Astrocyte (in vitro differentiated cells and primary cell): ENCODE measurements around the gene CEP41. TPM values are rescaled to one million over a fixed set of nuclear protein-coding genes. Genes with fewer than 3 reads are reported as not detected.

Experiments used
- DNase-seq: peaks from one replicate; pipeline ENCODE4 v3.0.0-alpha.2; 2010; ENCODE audit warnings: low read depth
- FAIRE-seq: peaks from 2 replicates; lab custom pipeline; 2011; peaks lifted over from hg19 to GRCh38; lab: Jason Lieb, UNC
- H2AFZ ChIP-seq: 2 replicates; pipeline ENCODE4 v1.6.0; 2012; ENCODE audit warnings: low read depth, low read length, inconsistent platforms
- H3K27ac ChIP-seq: 2 replicates; pipeline ENCODE4 v1.5.1; 2011; ENCODE audit warnings: low read depth, low read length, inconsistent platforms
- H3K27me3 ChIP-seq: 2 replicates; pipeline ENCODE4 v1.6.0; 2011; ENCODE audit warnings: low read length, inconsistent platforms; ENCODE audit not compliant: insufficient read depth
- H3K36me3 ChIP-seq: 2 replicates; pipeline ENCODE4 v1.5.1; 2011; ENCODE audit warnings: low read length, inconsistent platforms; ENCODE audit not compliant: insufficient read depth
- H3K4me1 ChIP-seq: 2 replicates; pipeline ENCODE4 v1.5.1; 2011; ENCODE audit warnings: low read length, inconsistent platforms; ENCODE audit not compliant: insufficient read depth
- H3K4me2 ChIP-seq: 2 replicates; pipeline ENCODE4 v1.6.0; 2012; ENCODE audit warnings: low read length, inconsistent platforms
- H3K4me3 ChIP-seq: 2 replicates; pipeline ENCODE4 v1.5.1; 2011; ENCODE audit warnings: low read depth, mild to moderate bottlenecking, low read length, inconsistent platforms; ENCODE audit not compliant: insufficient read depth
- H3K79me2 ChIP-seq: 2 replicates; pipeline ENCODE4 v1.6.0; 2012; ENCODE audit warnings: mild to moderate bottlenecking, low read length, inconsistent platforms; ENCODE audit not compliant: insufficient read depth
- H3K9ac ChIP-seq: 2 replicates; pipeline ENCODE4 v1.6.0; 2012; ENCODE audit warnings: mild to moderate bottlenecking, low read length, inconsistent platforms
- H3K9me3 ChIP-seq: 2 replicates; pipeline ENCODE4 v1.5.1; 2012; ENCODE audit warnings: low read depth, mild to moderate bottlenecking, low read length, inconsistent platforms; ENCODE audit not compliant: insufficient read depth
- H4K20me1 ChIP-seq: 2 replicates; pipeline ENCODE4 v1.6.0; 2012; ENCODE audit warnings: low read length, inconsistent platforms; ENCODE audit not compliant: insufficient read depth
- H3K27ac Mint-ChIP-seq: one replicate; pipeline ENCODE4 v1.8.0; 2021; ENCODE audit warnings: mild to moderate bottlenecking, mixed read lengths; ENCODE audit not compliant: unreplicated experiment
- H3K27me3 Mint-ChIP-seq: one replicate; pipeline ENCODE4 v1.8.0; 2021; ENCODE audit warnings: low read depth, mixed read lengths; ENCODE audit not compliant: unreplicated experiment
- H3K36me3 Mint-ChIP-seq: one replicate; pipeline ENCODE4 v1.8.0; 2021; ENCODE audit warnings: low read depth, mixed read lengths; ENCODE audit not compliant: unreplicated experiment
- H3K4me1 Mint-ChIP-seq: one replicate; pipeline ENCODE4 v1.8.0; 2021; ENCODE audit warnings: low read depth, mixed read lengths; ENCODE audit not compliant: unreplicated experiment
- H3K4me3 Mint-ChIP-seq: one replicate; pipeline ENCODE4 v1.8.0; 2021; ENCODE audit warnings: mild to moderate bottlenecking, moderate library complexity, mixed read lengths; ENCODE audit not compliant: unreplicated experiment
- H3K9me3 Mint-ChIP-seq: one replicate; pipeline ENCODE4 v1.8.0; 2021; ENCODE audit warnings: mild to moderate bottlenecking, mixed read lengths; ENCODE audit not compliant: unreplicated experiment
- CTCF ChIP-seq: IDR thresholded peaks from 2 replicates; pipeline ENCODE4 v1.5.1; 2011; ENCODE audit warnings: low read depth, mild to moderate bottlenecking, inconsistent platforms, low read length, moderate library complexity; ENCODE audit not compliant: insufficient read depth
- EZH2 ChIP-seq: IDR thresholded peaks from 2 replicates; pipeline ENCODE4 v1.6.1; 2012; ENCODE audit warnings: mild to moderate bottlenecking, low read length, inconsistent platforms; ENCODE audit not compliant: insufficient read depth
- total RNA-seq: library from RNA; stranded (reverse); gene quantifications from 2 replicates; pipeline ENCODE4 v1.2.1, GENCODE V29; 2021

CEP41 gene
- total RNA-seq, 1 donor from 2014 or later = 16.4 TPM

GRCh38 chr7:130352194-130353074, 88.4 kb downstream of the CEP41 start:
- no peaks in the 10 kb centered on the region for H3K79me2 ChIP-seq

GRCh38 chr7:130351791-130352090, 89.1 kb downstream of the CEP41 start:
- H3K4me2 ChIP-seq = peak overlapping the region; percentile 90
- Mint-ChIP-seq H3K9me3 (no peaks in the 10 kb centered on the region), H3K4me1 (peaks cover 49% of the 10 kb centered on the region), H3K4me3 (no peak overlapping the region), H3K27ac (peak overlapping the region; percentile 84), H3K36me3 (no peaks in the 10 kb centered on the region), H3K27me3 (peaks cover 8% of the 10 kb centered on the region)
- H3K36me3 ChIP-seq = no peaks in the 10 kb centered on the region
- DNase-seq (no peak), FAIRE-seq (no peak)
- no peaks in the 10 kb centered on the region for H3K9me3 ChIP-seq
- no peaks in the 10 kb centered on the region for H4K20me1 ChIP-seq
- TF ChIP-seq CTCF (no peak), EZH2 (no peak)
- H2AFZ ChIP-seq = no peak overlapping the region
- peaks cover 35% of the 10 kb centered on the region for H3K4me1 ChIP-seq
- H3K27ac ChIP-seq = no peak overlapping the region
- H3K27me3 ChIP-seq = no peaks in the 10 kb centered on the region
- no peaks in the 10 kb centered on the region for H3K79me2 ChIP-seq
- H3K9ac ChIP-seq = no peak overlapping the region
- no peak overlapping the region for H3K4me3 ChIP-seq

More at GRCh38 chr7:130352194-130353074, 88.4 kb downstream of the CEP41 start:
- Mint-ChIP-seq H3K9me3 (no peaks in the 10 kb centered on the region), H3K27me3 (peaks cover 8% of the 10 kb centered on the region), H3K27ac (peak overlapping the region; percentile 84), H3K4me1 (peaks cover 55% of the 10 kb centered on the region), H3K4me3 (no peak overlapping the region), H3K36me3 (no peaks in the 10 kb centered on the region)
- Histone ChIP-seq H3K9ac (peak overlapping the region; percentile 74), H2AFZ (peak overlapping the region; percentile 77), H3K9me3 (no peaks in the 10 kb centered on the region), H3K36me3 (no peaks in the 10 kb centered on the region), H3K4me1 (peaks cover 41% of the 10 kb centered on the region), H4K20me1 (no peaks in the 10 kb centered on the region), H3K27me3 (no peaks in the 10 kb centered on the region), H3K4me3 (peak overlapping the region; percentile 43), H3K4me2 (peak overlapping the region; percentile 90), H3K27ac (peak overlapping the region; percentile 78)
- TF ChIP-seq EZH2 (no peak), CTCF (no peak)
- FAIRE-seq (no peak), DNase-seq (peak; percentile 61)
